ENCODE data around the gene ATP2C2.
"Not testable (repeated sequence)": the region's sequence is repeated elsewhere in the genome, so short reads cannot be mapped to it uniquely, and the experiment has no call there.

The ATP2C2 gene

GRCh38 chr16:84367750-84368307, 509 bp upstream of the ATP2C2 start:
- DNase-seq (ENCODE audit: low read depth), result no peak

- DNase-seq (ENCODE audit: low read depth), result no peak
Observed at GRCh38 chr16:84369105-84369504, 767 bp downstream of the ATP2C2 start.

GRCh38 chr16:84369938-84370627, 1.7 kb downstream of the ATP2C2 start:
- DNase-seq (ENCODE audit: low read depth), result no peak

- DNase-seq (ENCODE audit: low read depth), result no peak
Observed at GRCh38 chr16:84370723-84371552, 2.6 kb downstream of the ATP2C2 start.

DNA sequence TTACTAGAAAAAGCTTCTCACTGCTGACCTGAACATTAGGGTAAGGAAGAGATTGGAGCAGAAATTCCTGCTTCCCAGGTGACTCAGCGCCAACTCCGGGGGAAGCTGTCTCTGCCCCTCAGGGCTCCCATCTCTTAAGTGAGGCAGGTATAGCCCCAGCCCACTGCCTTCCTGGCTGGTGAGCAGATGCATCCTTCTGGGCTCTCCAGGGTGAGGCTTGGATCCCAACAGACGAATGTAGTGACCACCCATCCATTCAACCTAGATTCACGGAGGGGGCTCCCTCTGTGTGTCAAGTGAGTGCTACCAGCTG, 3.2 kb downstream of the ATP2C2 start:
- no peak for DNase-seq (ENCODE audit: low read depth)

DNA sequence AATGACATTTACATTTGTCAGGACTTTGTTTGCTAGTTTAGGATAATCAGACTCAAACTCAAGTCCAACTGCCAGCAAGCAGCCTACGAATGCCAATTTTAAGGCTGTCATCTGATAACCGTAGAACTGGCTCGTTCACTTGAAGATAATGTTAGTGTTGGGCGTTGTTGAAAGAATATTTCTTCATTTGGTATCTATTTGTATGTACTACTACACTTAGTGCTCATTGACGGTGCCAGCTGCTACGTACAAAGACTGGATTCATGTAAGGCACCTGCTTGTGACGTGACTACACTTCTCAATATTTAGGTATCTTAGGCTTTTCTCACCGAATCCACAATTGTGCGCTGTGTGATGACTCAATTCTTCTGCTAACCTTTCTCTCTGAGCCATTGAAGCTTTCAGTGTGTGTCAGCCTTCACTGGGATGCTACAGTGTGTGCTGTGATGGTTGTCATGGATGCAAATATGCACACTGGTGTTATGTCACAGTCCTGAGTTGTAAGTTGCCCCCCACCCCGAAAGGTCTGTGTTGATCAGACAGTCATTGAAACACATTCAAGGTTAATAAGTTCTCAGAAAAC, 5.7 kb downstream of the ATP2C2 start:
- no peak for DNase-seq (ENCODE audit: low read depth)

- no peak for DNase-seq (ENCODE audit: low read depth)
Observed at GRCh38 chr16:84378099-84378498, 9.8 kb downstream of the ATP2C2 start.

DNA sequence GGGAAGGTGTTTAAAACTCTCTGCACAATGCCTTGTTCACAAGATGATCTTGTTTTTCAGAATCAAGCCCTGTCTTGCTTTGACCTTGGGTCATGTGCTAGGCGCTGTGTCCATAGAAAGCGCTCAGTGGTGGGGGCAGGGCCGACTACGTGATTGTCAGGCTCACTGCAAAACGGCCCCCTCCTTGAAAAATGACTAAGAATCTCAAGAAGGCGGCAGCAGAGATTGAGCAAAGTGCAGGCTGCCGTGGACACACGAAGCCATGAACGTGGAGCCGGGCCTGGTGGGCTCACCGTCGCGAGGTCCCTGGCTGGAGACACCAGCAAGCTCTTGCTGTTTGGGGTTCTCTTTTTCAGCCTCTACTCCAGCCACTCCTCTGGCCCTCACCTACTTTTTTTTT, 10.2 kb downstream of the ATP2C2 start:
- no peak for DNase-seq (ENCODE audit: low read depth)

GRCh38 chr16:84379008-84379708, 10.8 kb downstream of the ATP2C2 start:
- no peak for DNase-seq (ENCODE audit: low read depth)

DNA sequence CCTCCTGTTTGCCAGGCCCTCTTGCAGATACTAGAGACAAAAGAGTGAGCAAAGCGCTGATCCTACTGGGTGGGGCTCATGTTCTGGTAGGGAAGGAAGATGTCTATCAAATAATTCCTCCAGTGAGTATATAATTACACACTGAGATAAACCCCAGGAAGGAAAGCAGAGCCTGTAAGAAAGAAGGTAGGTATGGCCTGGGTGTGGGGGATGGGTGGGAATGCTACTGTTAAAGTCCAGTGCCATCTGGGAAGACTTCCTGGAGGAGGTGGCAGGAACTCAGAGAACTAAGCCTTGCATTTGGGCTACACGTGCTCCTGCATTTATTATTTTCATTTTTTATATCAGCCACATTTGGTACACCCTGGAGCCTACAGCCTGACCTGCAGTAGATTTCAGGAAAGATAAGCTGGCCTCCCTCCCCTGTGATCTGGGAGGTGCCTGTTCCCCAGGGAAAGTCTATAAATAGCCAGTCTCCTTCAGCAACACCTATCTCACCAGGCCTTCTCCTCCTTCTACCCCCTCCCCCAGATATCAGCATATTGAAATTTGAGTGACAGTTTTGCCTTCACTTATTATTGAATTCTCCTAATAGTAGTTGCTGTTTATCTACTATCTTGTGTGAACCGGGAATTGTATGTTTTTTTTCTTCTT, 11.5 kb downstream of the ATP2C2 start:
- no peak for DNase-seq (ENCODE audit: low read depth)

DNA sequence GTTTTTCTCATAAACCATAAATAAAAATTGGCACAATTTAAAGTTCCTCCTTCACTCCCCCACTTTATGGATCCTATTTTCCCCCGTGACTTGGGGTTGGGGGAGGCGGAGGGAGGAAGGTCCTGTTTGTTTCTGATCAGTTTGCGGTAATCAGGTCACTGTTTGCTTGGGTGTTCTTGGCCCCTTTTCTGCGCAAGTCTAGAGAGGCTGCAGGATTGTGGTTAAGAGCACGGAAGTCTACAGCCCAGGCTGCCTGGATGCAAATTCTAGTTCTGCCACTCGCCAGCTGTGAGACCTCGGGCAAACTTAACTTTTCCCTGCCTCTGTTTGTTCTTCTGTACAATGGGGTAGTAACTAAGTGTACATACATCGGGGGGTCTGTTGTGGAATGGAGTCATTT, 12.1 kb downstream of the ATP2C2 start:
- DNase-seq (ENCODE audit: low read depth), result no peak

DNA sequence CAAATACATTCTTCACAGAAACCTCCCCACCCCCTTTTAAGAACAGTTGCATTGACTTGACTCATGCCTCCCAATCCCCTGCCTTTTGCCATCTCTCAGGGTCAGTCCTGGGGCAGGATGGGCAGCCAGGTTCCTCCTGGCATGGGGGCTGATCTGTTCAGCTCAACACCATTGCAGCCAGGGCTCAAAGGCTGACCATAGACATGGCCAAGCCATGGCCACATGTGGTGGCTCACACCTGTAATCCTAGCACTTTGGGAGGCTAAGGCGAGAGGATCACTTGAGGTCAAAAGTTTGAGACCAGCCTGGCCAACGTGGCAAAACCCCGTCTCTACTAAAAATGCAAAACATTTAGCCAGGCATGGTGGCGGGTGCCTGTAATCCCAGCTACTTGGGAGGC, 14.1 kb downstream of the ATP2C2 start:
- no peak for DNase-seq (ENCODE audit: low read depth)

DNA sequence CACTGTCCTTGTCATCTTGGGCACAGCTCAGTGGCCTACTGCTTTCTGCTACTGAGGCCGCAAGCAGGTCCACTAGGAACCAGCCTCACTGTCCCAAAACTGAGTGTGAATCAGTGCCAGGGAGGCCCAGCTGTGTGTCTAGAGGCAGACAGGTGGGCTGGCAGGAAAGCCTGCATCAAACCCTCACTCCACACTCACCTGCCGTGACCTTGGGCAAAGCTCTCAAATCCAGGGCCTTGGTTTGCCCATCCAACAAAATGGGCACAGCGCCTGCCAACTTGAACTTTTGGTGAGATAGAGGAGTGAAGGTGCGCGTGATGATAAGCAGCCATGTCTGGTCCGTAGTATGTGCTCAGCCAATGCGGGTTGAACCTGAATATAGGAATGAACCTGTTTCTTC, 14.8 kb downstream of the ATP2C2 start:
- no peak for DNase-seq (ENCODE audit: low read depth)

DNA sequence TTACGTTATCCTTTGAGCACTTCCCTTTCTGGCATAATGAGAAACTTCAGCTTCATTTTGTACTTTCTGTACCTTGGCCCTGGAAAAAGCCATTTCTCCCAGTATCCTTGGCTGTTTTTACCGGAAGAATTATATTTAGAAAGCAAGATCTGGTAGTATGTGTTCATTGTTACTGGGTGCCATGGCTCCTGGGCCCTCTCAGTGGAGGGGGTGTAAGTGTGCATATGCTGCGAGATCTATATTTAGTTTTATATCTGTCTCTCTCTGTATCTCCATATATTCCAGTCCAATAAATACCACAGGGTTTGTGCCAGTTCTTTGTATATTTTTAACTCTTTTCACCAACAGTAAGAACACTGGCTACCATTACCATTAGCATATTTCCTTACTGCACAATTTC, 17.7 kb downstream of the ATP2C2 start:
- no peak for DNase-seq (ENCODE audit: low read depth)

DNA sequence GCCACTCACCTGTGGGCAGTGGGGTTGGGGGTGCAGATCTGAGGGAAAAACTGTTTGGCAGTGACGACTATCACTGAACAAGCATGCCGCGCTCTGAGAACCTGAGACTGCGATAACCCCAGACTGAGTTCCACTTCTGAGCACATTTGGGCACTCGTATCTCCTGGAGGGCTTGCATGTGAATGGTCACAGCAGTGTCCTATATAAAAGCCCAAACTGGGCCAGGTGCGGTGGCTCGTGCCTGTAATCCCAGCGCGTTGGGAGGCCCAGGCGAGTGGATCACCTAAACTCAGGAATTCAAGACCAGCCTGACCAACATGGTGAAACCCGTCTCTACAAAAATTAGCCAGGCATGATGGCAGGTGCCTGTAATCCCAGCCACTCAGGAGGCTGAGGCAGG, 18.7 kb downstream of the ATP2C2 start:
- no peak for DNase-seq (ENCODE audit: low read depth)

GRCh38 chr16:84390131-84390785, 21.9 kb downstream of the ATP2C2 start:
- no peak for DNase-seq (ENCODE audit: low read depth)

GRCh38 chr16:84391151-84392030, 23.1 kb downstream of the ATP2C2 start:
- no peak for DNase-seq (ENCODE audit: low read depth)

GRCh38 chr16:84392031-84392360, 23.7 kb downstream of the ATP2C2 start:
- DNase-seq (ENCODE audit: low read depth), result no peak

GRCh38 chr16:84396082-84396481, 27.7 kb downstream of the ATP2C2 start:
- DNase-seq (ENCODE audit: low read depth), result not testable (repeated sequence)

GRCh38 chr16:84396537-84397008, 28.2 kb downstream of the ATP2C2 start:
- no peak for DNase-seq (ENCODE audit: low read depth)

All from activated T-cell treated with anti-CD3 and anti-CD28 coated beads for 1 hour (primary cell).